ENCODE results near the gene RAB31.

DNA sequence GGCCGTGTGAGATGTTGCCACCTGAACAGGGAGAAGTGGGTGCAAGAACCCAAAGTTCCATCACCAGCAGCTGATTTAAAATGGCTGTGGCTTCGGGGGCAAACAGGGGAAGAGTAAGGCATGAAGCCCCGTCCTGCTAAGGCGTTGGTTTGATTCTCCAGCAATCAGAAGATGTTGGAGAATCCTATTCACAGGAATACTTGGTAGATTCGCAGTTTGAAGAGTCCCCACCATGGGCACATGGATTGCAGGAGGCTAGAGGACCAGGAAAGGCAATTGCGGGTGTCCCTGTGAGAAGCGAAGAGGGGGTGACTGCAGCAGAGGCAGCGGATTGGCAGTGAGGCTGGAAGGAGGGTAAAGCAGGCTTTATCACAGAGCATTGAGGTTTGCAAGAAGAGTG is 131.1 kb downstream of the RAB31 start:
- TF ChIP-seq POLR2A (IDR thresholded peaks at IDR 0.05; ENCODE audit: low read depth) (no peak), CTCF (IDR thresholded peaks at IDR 0.05) (no peak), POLR2AphosphoS5 (IDR thresholded peaks at IDR 0.05) (no peak)

All from esophagus muscularis mucosa (tissue), 3 donors.